ENCODE measurements around the gene WWTR1.

WWTR1 gene

GRCh38 chr3:149566292-149566975 is 91.4 kb downstream of the WWTR1 start:
- no peak overlapping the region for H3K4me3 ChIP-seq (ENCODE audit: low read depth, low read length)
- no peak for TF ChIP-seq CTCF (IDR thresholded peaks at IDR 0.05; ENCODE audit: low read depth, low read length)

- no peak overlapping the region for H3K4me3 ChIP-seq (ENCODE audit: low read depth, low read length)
- no peak for TF ChIP-seq CTCF (IDR thresholded peaks at IDR 0.05; ENCODE audit: low read depth, low read length)
These were observed 93.7 kb downstream of the WWTR1 start for GRCh38 chr3:149564079-149564478.

- no peak for TF ChIP-seq CTCF (IDR thresholded peaks at IDR 0.05; ENCODE audit: low read depth, low read length)
- no peak overlapping the region for H3K4me3 ChIP-seq (ENCODE audit: low read depth, low read length)
These were observed 94.7 kb downstream of the WWTR1 start for GRCh38 chr3:149563114-149563513.

GRCh38 chr3:149560617-149561016 is 97.2 kb downstream of the WWTR1 start:
- TF ChIP-seq CTCF (IDR thresholded peaks at IDR 0.05; ENCODE audit: low read depth, low read length) = no peak
- H3K4me3 ChIP-seq (ENCODE audit: low read depth, low read length) = no peak overlapping the region

- no peak overlapping the region for H3K4me3 ChIP-seq (ENCODE audit: low read depth, low read length)
These were observed 97.8 kb downstream of the WWTR1 start for GRCh38 chr3:149560001-149560400.

GRCh38 chr3:149559525-149559924 is 98.3 kb downstream of the WWTR1 start:
- no peak for TF ChIP-seq CTCF (IDR thresholded peaks at IDR 0.05; ENCODE audit: low read depth, low read length)
- H3K4me3 ChIP-seq (ENCODE audit: low read depth, low read length) = no peak overlapping the region

More at GRCh38 chr3:149560001-149560400, 97.8 kb downstream of the WWTR1 start:
- TF ChIP-seq CTCF (IDR thresholded peaks at IDR 0.05; ENCODE audit: low read depth, low read length) = no peak

- H3K4me3 ChIP-seq (ENCODE audit: low read depth, low read length) = no peak overlapping the region
- no peak for TF ChIP-seq CTCF (IDR thresholded peaks at IDR 0.05; ENCODE audit: low read depth, low read length)
These were observed 101.9 kb downstream of the WWTR1 start for GRCh38 chr3:149555927-149556326.

Data from WI38 (cell line).